ENCODE results near the gene RYR3. TPM values are rescaled to one million over a fixed set of nuclear protein-coding genes. Genes with fewer than 3 reads are reported as not detected.
A peak's percentile ranks its signal among the peaks of the same experiment; 100 is the strongest.

RYR3 gene
- total RNA-seq, 5 donors from 2014 or later (not counting 1 experiment from before 2014, with no cell fraction given), result 0.03 to 0.07 (median 0.04) TPM; not detected in 1

GRCh38 chr15:33547876-33548275 is 237.1 kb downstream of the RYR3 start:
- WGBS (ENCODE audit: insufficient coverage), result no CpG with 5 or more reads among the region's 5 CpGs
- Histone ChIP-seq H3K27ac (ENCODE audit: low read length) (no peak overlapping the region), H3K4me1 (ENCODE audit: control insufficient read depth in 1 of 2, extremely low read depth in 1 of 2, insufficient read depth in 2 of 2, low read length in 2 of 2) (no peaks in the 10 kb centered on the region), H3K27me3 (replicated peaks in 1 of 2; ENCODE audit: control insufficient read depth in 2 of 2, extremely low read depth in 1 of 2, insufficient read depth in 2 of 2, low read length in 1 of 2) (no peaks in the 10 kb centered on the region), H3K4me3 (ENCODE audit: control insufficient read depth in 1 of 2, extremely low read depth in 1 of 2, low read length in 1 of 2) (no peak overlapping the region), H3K36me3 (ENCODE audit: control insufficient read depth in 2 of 2, extremely low read depth in 1 of 2, insufficient read depth in 1 of 2, low read length in 1 of 2) (no peaks in the 10 kb centered on the region), H3K9me3 (no peaks in the 10 kb centered on the region)
- Mint-ChIP-seq H3K9me3 (peaks cover 0 to 5% (median 1%) of the 10 kb centered on the region in 3 donors), H3K27ac (no peak overlapping the region), H3K36me3 (no peaks in the 10 kb centered on the region), H3K4me1 (no peaks in the 10 kb centered on the region), H3K4me3 (no peak overlapping the region), H3K27me3 (peaks cover 1 to 7% of the 10 kb centered on the region in 2 donors)
- DNase-seq (peak in 2 of 35 experiments; percentile 0 to 2), ATAC-seq (replicated peaks in 1 of 4) (no peak)
- ChIA-PET CTCF (no interaction called here), POLR2A (no interaction called here)

GRCh38 chr15:33551860-33552259 is 241.1 kb downstream of the RYR3 start:
- Histone ChIP-seq H3K27ac (ENCODE audit: low read length) (no peak overlapping the region), H3K4me1 (ENCODE audit: control insufficient read depth in 1 of 2, extremely low read depth in 1 of 2, insufficient read depth in 2 of 2, low read length in 2 of 2) (no peaks in the 10 kb centered on the region), H3K27me3 (replicated peaks in 1 of 2; ENCODE audit: control insufficient read depth in 2 of 2, extremely low read depth in 1 of 2, insufficient read depth in 2 of 2, low read length in 1 of 2) (no peaks in the 10 kb centered on the region), H3K4me3 (ENCODE audit: control insufficient read depth in 1 of 2, extremely low read depth in 1 of 2, low read length in 1 of 2) (no peak overlapping the region), H3K9me3 (no peaks in the 10 kb centered on the region), H3K36me3 (ENCODE audit: control insufficient read depth in 2 of 2, extremely low read depth in 1 of 2, insufficient read depth in 1 of 2, low read length in 1 of 2) (no peaks in the 10 kb centered on the region)
- 41% methylated on average over 4 of the region's 6 CpGs for WGBS (ENCODE audit: insufficient coverage)
- ATAC-seq (replicated peaks in 1 of 4) (no peak), DNase-seq (no peak)
- Mint-ChIP-seq H3K36me3 (no peaks in the 10 kb centered on the region), H3K27me3 (peaks cover 0 to 7% of the 10 kb centered on the region in 2 donors), H3K4me3 (no peak overlapping the region), H3K27ac (no peak overlapping the region), H3K9me3 (peaks cover 1 to 5% (median 4%) of the 10 kb centered on the region in 3 donors), H3K4me1 (no peaks in the 10 kb centered on the region)
- POLR2A ChIA-PET, result no interaction called here
- CTCF ChIA-PET, result no interaction called here

GRCh38 chr15:33553157-33553556 is 242.4 kb downstream of the RYR3 start:
- H3K36me3 ChIP-seq (ENCODE audit: control insufficient read depth in 2 of 2, extremely low read depth in 1 of 2, insufficient read depth in 1 of 2, low read length in 1 of 2), result no peaks in the 10 kb centered on the region
- no peak for ATAC-seq (replicated peaks in 1 of 4)
- no peak overlapping the region for H3K27ac Mint-ChIP-seq
- H3K4me3 Mint-ChIP-seq, result no peak overlapping the region
- H3K27me3 Mint-ChIP-seq, result peaks cover 0 to 7% of the 10 kb centered on the region in 2 donors
- CTCF ChIA-PET, result no interaction called here
- POLR2A ChIA-PET, result no interaction called here
- no peaks in the 10 kb centered on the region for H3K27me3 ChIP-seq (replicated peaks in 1 of 2; ENCODE audit: control insufficient read depth in 2 of 2, extremely low read depth in 1 of 2, insufficient read depth in 2 of 2, low read length in 1 of 2)
- no peaks in the 10 kb centered on the region for H3K36me3 Mint-ChIP-seq
- H3K27ac ChIP-seq (ENCODE audit: low read length), result no peak overlapping the region
- peaks cover 1 to 5% (median 4%) of the 10 kb centered on the region in 3 donors for H3K9me3 Mint-ChIP-seq
- H3K4me3 ChIP-seq (ENCODE audit: control insufficient read depth in 1 of 2, extremely low read depth in 1 of 2, low read length in 1 of 2), result no peak overlapping the region
- no peak for DNase-seq
- H3K4me1 ChIP-seq (ENCODE audit: control insufficient read depth in 1 of 2, extremely low read depth in 1 of 2, insufficient read depth in 2 of 2, low read length in 2 of 2), result no peaks in the 10 kb centered on the region
- WGBS (ENCODE audit: insufficient coverage), result 67% methylated on average over 3 of the region's 4 CpGs
- H3K9me3 ChIP-seq, result no peaks in the 10 kb centered on the region
- no peaks in the 10 kb centered on the region for H3K4me1 Mint-ChIP-seq

- no peaks in the 10 kb centered on the region for H3K36me3 Mint-ChIP-seq
- H3K9me3 Mint-ChIP-seq, result peaks cover 0 to 4% (median 0%) of the 10 kb centered on the region in 3 donors
- H3K4me3 Mint-ChIP-seq, result no peak overlapping the region
- no peak overlapping the region for H3K27ac Mint-ChIP-seq
- no peak for DNase-seq
- no peaks in the 10 kb centered on the region for H3K9me3 ChIP-seq
- no peak overlapping the region for H3K4me3 ChIP-seq (ENCODE audit: control insufficient read depth in 1 of 2, extremely low read depth in 1 of 2, low read length in 1 of 2)
- no peak for ATAC-seq (replicated peaks in 1 of 4)
- ChIA-PET CTCF (interaction anchor here in 1 of 2 donors (0.6 kb wide), 2 partner anchors 459 to 1318 kb away, joined by 3 to 5 read pairs; no protein-coding TSS in a partner anchor), POLR2A (interaction anchor here in 1 of 2 donors (0.6 kb wide), 1 partner anchor 31 kb away, joined by 3 read pairs; no protein-coding TSS in a partner anchor)
- no peaks in the 10 kb centered on the region for H3K36me3 ChIP-seq (ENCODE audit: control insufficient read depth in 2 of 2, extremely low read depth in 1 of 2, insufficient read depth in 1 of 2, low read length in 1 of 2)
- H3K4me1 ChIP-seq (ENCODE audit: control insufficient read depth in 1 of 2, extremely low read depth in 1 of 2, insufficient read depth in 2 of 2, low read length in 2 of 2), result no peaks in the 10 kb centered on the region
- no peaks in the 10 kb centered on the region for H3K4me1 Mint-ChIP-seq
- no peaks in the 10 kb centered on the region for H3K27me3 ChIP-seq (replicated peaks in 1 of 2; ENCODE audit: control insufficient read depth in 2 of 2, extremely low read depth in 1 of 2, insufficient read depth in 2 of 2, low read length in 1 of 2)
- 56% methylated on average over 2 of the region's 3 CpGs for WGBS (ENCODE audit: insufficient coverage)
- H3K27me3 Mint-ChIP-seq, result peaks cover 6 to 7% of the 10 kb centered on the region in 2 donors
- no peak overlapping the region for H3K27ac ChIP-seq (ENCODE audit: low read length)
These were observed 248.6 kb downstream of the RYR3 start for GRCh38 chr15:33559207-33559890.

GRCh38 chr15:33561407-33561806 is 250.6 kb downstream of the RYR3 start:
- H3K27me3 Mint-ChIP-seq, result peaks cover 6 to 7% of the 10 kb centered on the region in 2 donors
- Histone ChIP-seq H3K4me1 (ENCODE audit: control insufficient read depth in 1 of 2, extremely low read depth in 1 of 2, insufficient read depth in 2 of 2, low read length in 2 of 2) (no peaks in the 10 kb centered on the region), H3K9me3 (no peaks in the 10 kb centered on the region), H3K27ac (ENCODE audit: low read length) (no peak overlapping the region), H3K27me3 (replicated peaks in 1 of 2; ENCODE audit: control insufficient read depth in 2 of 2, extremely low read depth in 1 of 2, insufficient read depth in 2 of 2, low read length in 1 of 2) (no peaks in the 10 kb centered on the region), H3K36me3 (ENCODE audit: control insufficient read depth in 2 of 2, extremely low read depth in 1 of 2, insufficient read depth in 1 of 2, low read length in 1 of 2) (no peaks in the 10 kb centered on the region), H3K4me3 (ENCODE audit: control insufficient read depth in 1 of 2, extremely low read depth in 1 of 2, low read length in 1 of 2) (no peak overlapping the region)
- WGBS (ENCODE audit: insufficient coverage), result no CpG with 5 or more reads among the region's 3 CpGs
- ChIA-PET CTCF (no interaction called here), POLR2A (no interaction called here)
- DNase-seq (no peak), ATAC-seq (replicated peaks in 1 of 4) (no peak)
- H3K4me1 Mint-ChIP-seq, result no peaks in the 10 kb centered on the region
- peaks cover 4 to 6% (median 5%) of the 10 kb centered on the region in 3 donors for H3K9me3 Mint-ChIP-seq
- H3K27ac Mint-ChIP-seq, result no peak overlapping the region
- H3K36me3 Mint-ChIP-seq, result no peaks in the 10 kb centered on the region
- H3K4me3 Mint-ChIP-seq, result no peak overlapping the region

- CTCF ChIA-PET, result no interaction called here
- Mint-ChIP-seq H3K4me3 (no peak overlapping the region), H3K9me3 (peaks cover 0 to 6% (median 5%) of the 10 kb centered on the region in 3 donors), H3K36me3 (no peaks in the 10 kb centered on the region), H3K27ac (no peak overlapping the region), H3K4me1 (no peaks in the 10 kb centered on the region), H3K27me3 (peaks cover 7 to 8% of the 10 kb centered on the region in 2 donors)
- no peak for DNase-seq
- Histone ChIP-seq H3K9me3 (no peaks in the 10 kb centered on the region), H3K36me3 (ENCODE audit: control insufficient read depth in 2 of 2, extremely low read depth in 1 of 2, insufficient read depth in 1 of 2, low read length in 1 of 2) (no peaks in the 10 kb centered on the region), H3K4me3 (ENCODE audit: control insufficient read depth in 1 of 2, extremely low read depth in 1 of 2, low read length in 1 of 2) (no peak overlapping the region), H3K27me3 (replicated peaks in 1 of 2; ENCODE audit: control insufficient read depth in 2 of 2, extremely low read depth in 1 of 2, insufficient read depth in 2 of 2, low read length in 1 of 2) (no peaks in the 10 kb centered on the region), H3K4me1 (ENCODE audit: control insufficient read depth in 1 of 2, extremely low read depth in 1 of 2, insufficient read depth in 2 of 2, low read length in 2 of 2) (no peaks in the 10 kb centered on the region), H3K27ac (ENCODE audit: low read length) (no peak overlapping the region)
- POLR2A ChIA-PET, result no interaction called here
- WGBS (ENCODE audit: insufficient coverage), result 83% methylated on average over 1 of the region's 5 CpGs
- ATAC-seq (replicated peaks in 1 of 4), result no peak
These were observed 251.2 kb downstream of the RYR3 start for GRCh38 chr15:33561967-33562366.
